Measurements from ENCODE around the gene PAN2.

The PAN2 gene

DNA sequence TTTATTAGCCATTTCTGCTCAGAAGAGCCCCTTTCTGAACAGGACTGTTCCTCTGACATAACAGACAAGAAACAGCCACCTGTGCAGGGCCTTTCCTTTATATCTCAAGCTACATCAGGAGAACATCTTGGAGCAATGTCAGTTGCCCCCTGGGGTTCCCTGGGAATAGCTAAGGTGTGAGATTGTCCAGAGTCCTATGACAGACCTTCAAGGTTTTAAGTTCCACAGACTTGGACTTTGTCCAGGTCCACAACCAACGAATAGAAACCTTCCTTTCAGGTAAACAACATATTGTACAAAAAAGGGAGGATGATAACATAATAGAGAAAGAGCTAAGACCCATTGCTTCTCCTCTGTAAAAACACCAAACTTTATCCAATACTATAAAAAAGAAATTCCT is 7.8 kb upstream of the PAN2 start:
- TF ChIP-seq POLR2AphosphoS5 (IDR thresholded peaks at IDR 0.05; ENCODE audit: low read depth) = no peak
- no peak for TF ChIP-seq SPI1 (IDR thresholded peaks at IDR 0.05; ENCODE audit: borderline replicate concordance, low read depth)
- no peak overlapping the region for H3K27ac ChIP-seq (replicated peaks)
- DNase-seq (ENCODE audit: low read depth in 1 of 2, low spot score in 1 of 2) = no peak
- no peak overlapping the region for H3K4me3 ChIP-seq (replicated peaks; ENCODE audit: insufficient read depth, low read length)
- H3K27me3 ChIP-seq (ENCODE audit: insufficient read depth, poor library complexity, severe bottlenecking) = no peaks in the 10 kb centered on the region

DNA sequence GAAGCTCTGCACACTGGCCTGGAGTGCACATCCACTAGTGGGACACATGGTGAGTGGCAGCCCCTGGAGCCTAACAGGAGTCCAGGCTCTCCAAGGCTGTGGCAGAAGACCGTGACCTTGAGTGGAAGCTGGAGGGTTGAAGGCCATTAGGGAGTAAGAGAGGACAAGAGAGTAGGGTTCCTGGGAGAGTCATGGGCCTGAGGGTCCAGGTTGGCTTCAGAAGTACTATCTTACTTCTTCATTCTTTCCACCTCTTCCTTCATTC is 5.3 kb upstream of the PAN2 start:
- DNase-seq (ENCODE audit: low read depth in 1 of 2, low spot score in 1 of 2) = no peak
- Histone ChIP-seq H3K27me3 (ENCODE audit: insufficient read depth, poor library complexity, severe bottlenecking) (no peaks in the 10 kb centered on the region), H3K4me3 (replicated peaks; ENCODE audit: insufficient read depth, low read length) (no peak overlapping the region), H3K27ac (replicated peaks) (peak overlapping the region; percentile 51)
- no peak for TF ChIP-seq SPI1 (IDR thresholded peaks at IDR 0.05; ENCODE audit: borderline replicate concordance, low read depth)
- no peak for TF ChIP-seq GABPA (IDR thresholded peaks at IDR 0.05; ENCODE audit: low read depth)
- TF ChIP-seq, protein P1, sequence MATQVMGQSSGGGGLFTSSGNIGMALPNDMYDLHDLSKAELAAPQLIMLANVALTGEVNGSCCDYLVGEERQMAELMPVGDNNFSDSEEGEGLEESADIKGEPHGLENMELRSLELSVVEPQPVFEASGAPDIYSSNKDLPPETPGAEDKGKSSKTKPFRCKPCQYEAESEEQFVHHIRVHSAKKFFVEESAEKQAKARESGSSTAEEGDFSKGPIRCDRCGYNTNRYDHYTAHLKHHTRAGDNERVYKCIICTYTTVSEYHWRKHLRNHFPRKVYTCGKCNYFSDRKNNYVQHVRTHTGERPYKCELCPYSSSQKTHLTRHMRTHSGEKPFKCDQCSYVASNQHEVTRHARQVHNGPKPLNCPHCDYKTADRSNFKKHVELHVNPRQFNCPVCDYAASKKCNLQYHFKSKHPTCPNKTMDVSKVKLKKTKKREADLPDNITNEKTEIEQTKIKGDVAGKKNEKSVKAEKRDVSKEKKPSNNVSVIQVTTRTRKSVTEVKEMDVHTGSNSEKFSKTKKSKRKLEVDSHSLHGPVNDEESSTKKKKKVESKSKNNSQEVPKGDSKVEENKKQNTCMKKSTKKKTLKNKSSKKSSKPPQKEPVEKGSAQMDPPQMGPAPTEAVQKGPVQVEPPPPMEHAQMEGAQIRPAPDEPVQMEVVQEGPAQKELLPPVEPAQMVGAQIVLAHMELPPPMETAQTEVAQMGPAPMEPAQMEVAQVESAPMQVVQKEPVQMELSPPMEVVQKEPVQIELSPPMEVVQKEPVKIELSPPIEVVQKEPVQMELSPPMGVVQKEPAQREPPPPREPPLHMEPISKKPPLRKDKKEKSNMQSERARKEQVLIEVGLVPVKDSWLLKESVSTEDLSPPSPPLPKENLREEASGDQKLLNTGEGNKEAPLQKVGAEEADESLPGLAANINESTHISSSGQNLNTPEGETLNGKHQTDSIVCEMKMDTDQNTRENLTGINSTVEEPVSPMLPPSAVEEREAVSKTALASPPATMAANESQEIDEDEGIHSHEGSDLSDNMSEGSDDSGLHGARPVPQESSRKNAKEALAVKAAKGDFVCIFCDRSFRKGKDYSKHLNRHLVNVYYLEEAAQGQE (IDR thresholded peaks at IDR 0.05; ENCODE audit: insufficient replicate concordance, low read depth) = no peak
- TF ChIP-seq, protein P2, sequence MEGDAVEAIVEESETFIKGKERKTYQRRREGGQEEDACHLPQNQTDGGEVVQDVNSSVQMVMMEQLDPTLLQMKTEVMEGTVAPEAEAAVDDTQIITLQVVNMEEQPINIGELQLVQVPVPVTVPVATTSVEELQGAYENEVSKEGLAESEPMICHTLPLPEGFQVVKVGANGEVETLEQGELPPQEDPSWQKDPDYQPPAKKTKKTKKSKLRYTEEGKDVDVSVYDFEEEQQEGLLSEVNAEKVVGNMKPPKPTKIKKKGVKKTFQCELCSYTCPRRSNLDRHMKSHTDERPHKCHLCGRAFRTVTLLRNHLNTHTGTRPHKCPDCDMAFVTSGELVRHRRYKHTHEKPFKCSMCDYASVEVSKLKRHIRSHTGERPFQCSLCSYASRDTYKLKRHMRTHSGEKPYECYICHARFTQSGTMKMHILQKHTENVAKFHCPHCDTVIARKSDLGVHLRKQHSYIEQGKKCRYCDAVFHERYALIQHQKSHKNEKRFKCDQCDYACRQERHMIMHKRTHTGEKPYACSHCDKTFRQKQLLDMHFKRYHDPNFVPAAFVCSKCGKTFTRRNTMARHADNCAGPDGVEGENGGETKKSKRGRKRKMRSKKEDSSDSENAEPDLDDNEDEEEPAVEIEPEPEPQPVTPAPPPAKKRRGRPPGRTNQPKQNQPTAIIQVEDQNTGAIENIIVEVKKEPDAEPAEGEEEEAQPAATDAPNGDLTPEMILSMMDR (IDR thresholded peaks at IDR 0.05; ENCODE audit: insufficient read depth, low read length) = no peak
- TF ChIP-seq POLR2AphosphoS5 (IDR thresholded peaks at IDR 0.05; ENCODE audit: low read depth) = no peak

DNA sequence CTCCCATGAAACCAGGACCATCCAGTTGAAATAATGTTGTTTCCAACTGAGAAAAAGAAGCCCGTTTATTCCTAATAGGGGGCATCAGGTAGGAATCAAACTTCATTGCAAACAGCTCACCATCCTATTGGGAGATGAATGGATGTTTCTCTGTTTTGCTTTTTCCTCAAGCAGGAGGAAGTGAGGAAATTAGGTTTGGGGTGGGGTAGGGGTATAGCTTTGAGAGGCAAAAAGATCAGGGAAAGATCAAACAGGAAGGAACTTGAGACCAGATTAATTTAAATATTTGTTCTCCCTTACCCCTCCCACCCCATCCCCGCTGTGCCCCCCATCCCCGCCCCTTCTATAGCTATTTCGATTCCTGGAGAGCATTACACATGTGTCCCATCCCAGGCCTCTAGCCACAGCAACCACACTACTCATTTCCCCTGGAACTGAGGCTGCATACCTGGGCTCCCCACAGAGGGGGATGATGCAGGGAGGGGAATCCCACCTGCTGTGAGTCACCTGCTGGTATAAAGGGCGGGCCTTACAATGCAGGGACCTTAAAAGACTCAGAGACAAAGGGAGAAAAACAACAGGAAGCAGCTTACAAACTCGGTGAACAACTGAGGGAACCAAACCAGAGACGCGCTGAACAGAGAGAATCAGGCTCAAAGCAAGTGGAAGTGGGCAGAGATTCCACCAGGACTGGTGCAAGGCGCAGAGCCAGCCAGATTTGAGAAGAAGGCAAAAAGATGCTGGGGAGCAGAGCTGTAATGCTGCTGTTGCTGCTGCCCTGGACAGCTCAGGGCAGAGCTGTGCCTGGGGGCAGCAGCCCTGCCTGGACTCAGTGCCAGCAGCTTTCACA is 4.7 kb upstream of the PAN2 start, which contains the start of gene IL23A:
Gene IL23A, plus strand, starts transcription at position 577 of the 850 bp plus-strand sequence. Its CDS starts 161 bp downstream, at position 738.
- no peaks in the 10 kb centered on the region for H3K27me3 ChIP-seq (ENCODE audit: insufficient read depth, poor library complexity, severe bottlenecking)
- DNase-seq (ENCODE audit: low read depth in 1 of 2, low spot score in 1 of 2) = peak in 1 of 2 experiments; percentile 35
- TF ChIP-seq GABPA (IDR thresholded peaks at IDR 0.05; ENCODE audit: low read depth) = no peak
- TF ChIP-seq, protein P1 (IDR thresholded peaks at IDR 0.05; ENCODE audit: insufficient replicate concordance, low read depth) = no peak
- TF ChIP-seq, protein P2 (IDR thresholded peaks at IDR 0.05; ENCODE audit: insufficient read depth, low read length) = no peak
- peak; percentile 32; the same call in 1 of the 2 replicates for TF ChIP-seq SPI1 (IDR thresholded peaks at IDR 0.05; ENCODE audit: borderline replicate concordance, low read depth)
- H3K27ac ChIP-seq (replicated peaks) = peak within 1 kb of the TSS; percentile 63
- no peak within 1 kb of the TSS for H3K4me3 ChIP-seq (replicated peaks; ENCODE audit: insufficient read depth, low read length)

DNA sequence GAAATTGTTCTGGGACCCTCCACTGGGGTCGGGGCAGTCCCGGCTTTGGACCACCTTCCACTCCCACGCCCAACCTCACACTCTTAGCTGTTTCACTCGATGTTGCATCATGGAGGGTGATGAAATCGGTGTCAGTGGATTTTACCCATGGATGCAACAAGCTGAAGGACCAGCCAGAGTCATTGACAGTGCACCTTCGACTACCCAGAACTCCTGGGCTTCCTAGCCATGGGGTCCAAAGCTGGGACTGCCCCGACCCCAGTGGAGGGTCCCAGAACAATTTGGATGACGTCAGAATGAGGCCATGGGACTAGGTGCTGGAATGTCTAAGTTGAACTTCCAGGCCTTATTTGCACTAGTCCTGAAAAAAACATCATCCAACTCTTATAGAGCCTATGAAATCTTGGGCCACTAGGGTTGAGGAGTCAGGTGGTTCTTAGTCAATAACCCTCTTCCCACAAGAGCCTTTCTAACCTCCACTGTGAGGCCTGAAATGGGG is 4.0 kb upstream of the PAN2 start:
- Histone ChIP-seq H3K4me3 (replicated peaks; ENCODE audit: insufficient read depth, low read length) (no peak overlapping the region), H3K27ac (replicated peaks) (peak overlapping the region; percentile 63), H3K27me3 (ENCODE audit: insufficient read depth, poor library complexity, severe bottlenecking) (no peaks in the 10 kb centered on the region)
- TF ChIP-seq, protein P2 (IDR thresholded peaks at IDR 0.05; ENCODE audit: insufficient read depth, low read length) = no peak
- TF ChIP-seq SPI1 (IDR thresholded peaks at IDR 0.05; ENCODE audit: borderline replicate concordance, low read depth) (no peak), GABPA (IDR thresholded peaks at IDR 0.05; ENCODE audit: low read depth) (no peak), POLR2AphosphoS5 (IDR thresholded peaks at IDR 0.05; ENCODE audit: low read depth) (no peak)
- TF ChIP-seq, protein P1 (IDR thresholded peaks at IDR 0.05; ENCODE audit: insufficient replicate concordance, low read depth) = no peak
- DNase-seq (ENCODE audit: low read depth in 1 of 2, low spot score in 1 of 2) = peak; percentile 66 to 73
